GM10266 (cell line): ENCODE measurements around the gene GINS3.
"Not testable (repeated sequence)": the region's sequence is repeated elsewhere in the genome, so short reads cannot be mapped to it uniquely, and the experiment has no call there.

Experiments
- DNase-seq: peaks from one replicate; pipeline ENCODE4 v3.0.0; 2012; ENCODE audit errors: extremely low spot score
- CTCF ChIP-seq: IDR thresholded peaks from 2 replicates; pipeline ENCODE4 v1.5.1; 2012; ENCODE audit warnings: mild to moderate bottlenecking, low read depth; ENCODE audit not compliant: control insufficient read depth, insufficient read depth; ENCODE audit errors: missing control alignments

Gene GINS3

GRCh38 chr16:58411736-58412614 lies 19.7 kb downstream of the GINS3 start:
- DNase-seq, result no peak
- TF ChIP-seq CTCF, result no peak

GRCh38 chr16:58412615-58412970 lies 20.3 kb downstream of the GINS3 start:
- DNase-seq, result not testable (repeated sequence)

- no peak for TF ChIP-seq CTCF
- no peak for DNase-seq
These were observed 21.1 kb downstream of the GINS3 start for GRCh38 chr16:58413359-58413758.

- DNase-seq, result no peak
- TF ChIP-seq CTCF, result no peak
These were observed 22.7 kb downstream of the GINS3 start for GRCh38 chr16:58415003-58415402.

GRCh38 chr16:58415961-58416360 lies 23.7 kb downstream of the GINS3 start:
- not testable (repeated sequence) for DNase-seq

GRCh38 chr16:58417035-58417434 lies 24.8 kb downstream of the GINS3 start:
- no peak for DNase-seq
- TF ChIP-seq CTCF, result no peak

GRCh38 chr16:58417600-58417999 lies 25.3 kb downstream of the GINS3 start:
- DNase-seq, result no peak
- no peak for TF ChIP-seq CTCF

- TF ChIP-seq CTCF, result no peak
- no peak for DNase-seq
These were observed 25.8 kb downstream of the GINS3 start for GRCh38 chr16:58418026-58418425.
